AML-193 (cell line): ENCODE results near the gene STX10.
"Not testable (repeated sequence)": the region's sequence is repeated elsewhere in the genome, so short reads cannot be mapped to it uniquely, and the experiment has no call there.

Experiments used
- DNase-seq, 2 experiments: peaks; one replicate each; lab custom pipeline; 2025; lab: John Stamatoyannopoulos, UW

Gene STX10

GRCh38 chr19:13150187-13150930, at the start of gene STX10, which contains the start of gene IER2:
STX10 (minus strand) TSS chr19:13150375; CDS start chr19:13150173, 202 bp downstream.
IER2 (plus strand) TSS chr19:13150411; CDS start chr19:13153187, 2,776 bp downstream.
- DNase-seq, result peak; percentile 85 to 89

DNA sequence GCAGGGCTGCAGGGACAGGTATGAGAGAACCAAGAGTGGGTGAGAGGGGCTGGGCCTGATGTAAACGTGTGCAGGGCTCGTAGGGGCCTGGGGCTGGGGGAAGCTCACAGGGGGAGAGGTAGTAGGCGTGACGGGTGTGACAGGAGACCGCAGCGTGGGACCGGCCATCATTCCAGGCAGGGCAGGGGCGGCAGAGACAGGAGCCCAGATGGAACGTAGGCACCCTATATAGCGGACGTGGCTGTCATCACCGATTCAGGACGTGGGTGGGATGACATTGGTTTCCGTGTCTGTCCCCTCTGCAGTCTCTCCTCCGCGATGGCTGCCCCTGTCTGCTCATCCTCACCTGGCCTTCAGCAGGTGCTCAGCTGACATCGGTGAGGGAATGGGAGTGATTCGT, 48.5 kb upstream of the STX10 start:
- no peak for DNase-seq

DNA sequence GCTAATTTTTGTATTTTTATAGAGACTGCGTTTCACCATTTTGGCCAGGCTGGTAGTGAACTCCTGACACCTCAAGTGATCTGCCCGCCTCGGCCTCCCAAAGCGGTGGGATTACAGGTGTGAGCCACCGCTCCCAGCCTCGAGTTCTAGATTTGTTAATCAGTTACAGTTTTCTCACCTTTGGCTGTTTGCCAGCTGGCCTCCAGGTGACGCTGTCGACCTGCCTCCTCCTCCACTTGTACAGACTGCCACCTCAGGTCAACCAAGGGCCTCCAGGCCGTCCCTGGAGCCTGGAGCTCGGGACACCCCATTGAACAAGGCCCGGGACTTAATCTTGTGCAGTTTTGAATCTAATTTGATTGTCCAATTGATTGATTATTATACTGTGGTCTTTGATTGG, 45.5 kb upstream of the STX10 start:
- DNase-seq, result no peak

- no peak for DNase-seq
Measured at GRCh38 chr19:13190781-13191540, 40.8 kb upstream of the STX10 start.

DNA sequence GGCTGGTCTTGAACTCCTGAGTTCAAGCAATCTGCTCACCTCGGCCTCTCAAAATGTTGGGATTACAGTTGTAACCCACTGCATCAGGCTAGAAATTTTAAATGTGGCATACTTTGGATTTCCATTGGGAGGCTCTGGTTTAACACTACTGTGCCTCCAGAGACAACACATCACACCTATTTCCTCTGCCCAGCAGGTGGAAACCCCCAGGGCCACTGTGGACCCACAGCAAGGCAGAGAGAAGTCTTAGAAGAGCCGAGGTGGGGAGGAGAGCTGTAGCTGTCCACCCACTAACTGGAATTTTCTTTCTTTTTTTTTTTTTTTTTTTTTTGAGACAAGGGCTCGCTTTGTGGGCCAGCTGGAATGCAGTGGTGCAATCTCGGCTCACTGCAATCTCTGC, 39.4 kb upstream of the STX10 start:
- no peak for DNase-seq

GRCh38 chr19:13187419-13187818, 37.2 kb upstream of the STX10 start:
- DNase-seq, result no peak

DNA sequence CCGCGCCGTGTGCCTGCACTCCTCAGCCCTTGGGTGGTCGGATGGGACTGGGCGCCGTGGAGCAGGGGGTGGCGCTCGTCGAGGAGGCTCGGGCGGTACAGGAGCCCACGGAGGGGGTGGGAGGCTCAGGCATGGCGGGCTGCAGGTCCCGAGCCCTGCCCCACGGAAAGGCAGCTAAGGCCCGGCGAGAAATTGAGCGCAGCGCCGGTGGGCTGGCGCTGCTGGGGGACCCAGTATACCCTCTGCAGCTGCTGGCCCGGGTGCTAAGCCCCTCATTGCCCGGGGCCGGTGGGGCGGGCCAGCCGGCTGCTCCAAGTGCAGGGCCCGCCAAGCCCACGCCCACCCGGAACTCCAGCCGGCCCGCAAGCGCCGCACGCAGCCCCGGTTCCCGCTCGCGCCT, 36.5 kb upstream of the STX10 start:
- DNase-seq, result not testable (repeated sequence)

- not testable (repeated sequence) for DNase-seq
Measured at GRCh38 chr19:13185763-13186657, 35.8 kb upstream of the STX10 start.

GRCh38 chr19:13184926-13185325, 34.8 kb upstream of the STX10 start:
- not testable (repeated sequence) for DNase-seq

GRCh38 chr19:13181747-13182388, 31.7 kb upstream of the STX10 start:
- no peak for DNase-seq

DNA sequence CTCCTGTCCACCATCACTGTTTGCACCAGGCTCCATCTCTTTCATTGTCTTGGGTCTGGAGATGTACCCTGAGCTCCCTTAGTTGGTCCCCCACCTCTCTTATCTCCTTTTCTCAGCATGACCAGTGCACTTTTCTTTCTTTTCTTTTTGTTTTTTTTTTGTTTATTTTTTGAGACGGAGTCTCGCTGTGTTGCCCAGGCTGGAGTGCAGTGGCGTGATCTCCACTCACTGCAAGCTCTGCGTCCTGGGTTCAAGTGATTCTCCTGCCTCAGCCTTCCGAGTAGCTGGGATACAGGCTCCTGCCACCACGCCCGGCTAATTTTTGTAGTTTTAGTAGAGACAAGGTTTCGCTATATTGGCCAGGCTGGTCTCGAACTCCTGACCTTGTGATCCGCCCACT, 28.1 kb upstream of the STX10 start:
- DNase-seq, result not testable (repeated sequence)

DNA sequence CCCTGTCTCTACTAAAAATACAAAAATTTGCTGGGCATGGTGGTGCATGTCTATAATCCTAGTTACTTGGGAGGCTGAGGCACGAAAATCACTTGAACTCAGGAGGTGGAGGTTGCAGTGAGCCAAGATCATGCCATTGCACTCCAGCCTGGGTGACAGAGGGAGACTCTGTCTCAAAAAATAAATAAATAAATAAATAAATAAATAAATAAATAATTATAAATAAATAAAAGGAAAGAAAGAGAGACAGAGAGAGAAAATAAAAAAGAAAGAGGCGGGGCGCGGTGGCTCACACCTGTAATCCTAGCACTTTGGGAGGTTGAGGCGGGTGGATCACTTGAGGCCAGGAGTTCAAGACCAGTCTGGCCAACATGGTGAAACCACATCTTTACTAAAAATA, 27.4 kb upstream of the STX10 start:
- DNase-seq, result not testable (repeated sequence)

- no peak for DNase-seq
Measured at GRCh38 chr19:13176345-13176744, 26.2 kb upstream of the STX10 start.

DNA sequence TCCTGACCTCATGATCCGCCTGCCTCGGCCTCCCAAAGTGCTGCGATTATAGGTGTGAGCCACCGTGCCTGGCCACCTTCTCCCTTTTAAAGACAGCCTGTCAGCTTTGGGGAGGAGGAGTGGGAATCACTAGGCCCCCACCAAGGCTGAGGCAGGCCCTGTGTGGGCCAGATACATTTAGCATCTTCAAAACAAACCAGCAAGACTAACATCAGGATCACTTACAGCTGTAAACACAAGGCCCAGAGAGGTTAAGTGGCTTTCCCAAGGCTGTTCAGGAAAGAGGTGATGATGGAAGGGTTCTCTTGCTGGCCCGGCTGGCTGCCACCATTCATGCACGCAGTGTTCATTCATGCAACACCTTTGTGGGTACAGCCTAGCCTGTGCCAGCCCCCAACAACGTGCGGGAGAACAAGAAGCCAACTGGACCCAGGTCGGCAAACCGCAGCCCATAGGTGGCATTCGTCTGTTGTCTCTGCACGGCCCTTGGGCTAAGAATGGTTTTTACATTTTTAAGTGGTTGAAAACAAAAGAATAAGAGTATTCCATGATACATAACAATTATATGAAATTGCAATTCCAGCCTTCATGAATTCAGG, 23.1 kb upstream of the STX10 start:
- DNase-seq, result no peak

- DNase-seq, result no peak
Measured at GRCh38 chr19:13172346-13173138, 22.4 kb upstream of the STX10 start.

GRCh38 chr19:13171146-13171545, 21.0 kb upstream of the STX10 start:
- DNase-seq, result no peak

DNA sequence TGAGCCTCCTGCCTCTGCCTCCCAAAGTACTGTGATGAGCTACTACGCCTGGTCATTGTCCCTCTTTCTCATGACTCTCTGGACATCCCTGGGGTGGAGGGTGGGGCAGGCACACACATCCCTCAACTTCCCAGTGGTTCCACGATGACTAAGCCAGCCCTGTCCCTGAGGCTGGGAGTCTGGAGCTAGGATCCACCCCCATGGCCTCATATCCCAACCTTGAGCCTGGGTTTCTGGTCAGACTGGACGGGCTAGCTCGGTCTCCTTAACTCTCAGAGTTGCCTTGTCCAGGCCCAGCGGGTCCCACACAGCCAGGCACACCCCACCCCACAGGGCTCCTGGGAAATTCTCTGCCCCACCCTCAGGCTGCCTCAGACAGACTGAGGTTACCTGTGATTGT, 19.6 kb upstream of the STX10 start:
- DNase-seq, result no peak

DNA sequence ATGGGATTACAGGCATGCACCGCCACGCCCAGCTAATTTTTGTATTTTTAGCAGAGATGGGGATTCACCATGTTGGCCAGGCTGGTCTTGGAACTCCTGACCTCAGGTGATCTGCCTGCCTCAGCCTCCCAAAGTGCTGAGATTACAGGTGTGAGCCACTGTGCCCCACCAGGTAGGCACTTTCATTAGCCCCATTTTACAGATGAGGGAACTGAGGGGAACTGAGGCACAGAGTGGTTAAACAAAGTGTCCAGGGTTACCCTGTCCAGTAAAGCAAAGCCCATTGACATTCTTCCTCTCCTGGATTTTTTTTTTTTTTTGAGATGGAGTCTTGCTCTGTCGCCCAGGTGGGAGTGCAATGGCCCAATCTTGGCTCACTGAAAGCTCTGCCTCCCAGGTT, 16.0 kb upstream of the STX10 start:
- not testable (repeated sequence) for DNase-seq

GRCh38 chr19:13165162-13165997, 15.2 kb upstream of the STX10 start:
- DNase-seq, result no peak
